Activated B cell treated with CpG ODN at 0.5 μM for 24 hours (primary cell): ENCODE measurements around the gene CCDC102B. TPM values are rescaled to one million over a fixed set of nuclear protein-coding genes. Genes with fewer than 3 reads are reported as not detected.

ENCODE experiments used
- ATAC-seq: fragments of 200-7000 bp; cut with Tn5 transposase; one replicate; pipeline ENCODE4 v1.10.0; 2021; ENCODE audit warnings: low read depth, mild to moderate bottlenecking, moderate library complexity
- CTCF ChIA-PET: fragments of 350-600 bp; sonication (Branson Sonifier 250); formaldehyde crosslinking; loops from one replicate; lab custom pipeline; 2021; ENCODE audit warnings: antibody characterized with exemption; lab: Charles Lee
- POLR2A ChIA-PET: fragments of 350-600 bp; sonication (Branson Sonifier 250); formaldehyde crosslinking; loops from one replicate; lab custom pipeline; 2021; ENCODE audit warnings: antibody characterized with exemption; lab: Charles Lee
- DNase-seq: peaks from one replicate; pipeline ENCODE4 v3.0.0; 2022
- H3K27ac Mint-ChIP-seq: one replicate; pipeline ENCODE4 v1.8.0; 2020; ENCODE audit warnings: mixed read lengths
- H3K27me3 Mint-ChIP-seq: one replicate; pipeline ENCODE4 v1.8.0; 2021; ENCODE audit warnings: mixed read lengths
- H3K36me3 Mint-ChIP-seq: one replicate; pipeline ENCODE4 v1.8.0; 2021; ENCODE audit warnings: low read depth, mixed read lengths
- H3K4me1 Mint-ChIP-seq: one replicate; pipeline ENCODE4 v1.8.0; 2021; ENCODE audit warnings: mixed read lengths
- H3K4me3 Mint-ChIP-seq: one replicate; pipeline ENCODE4 v1.8.0; 2020; ENCODE audit warnings: mild to moderate bottlenecking, mixed read lengths
- H3K9me3 Mint-ChIP-seq: one replicate; pipeline ENCODE4 v1.8.0; 2020; ENCODE audit warnings: mixed read lengths
- CTCF ChIP-seq: fragments of 200-600 bp; IDR thresholded peaks from one replicate; pipeline ENCODE4 v1.8.0; 2022; ENCODE audit warnings: antibody characterized with exemption, mild to moderate bottlenecking
- intact Hi-C: fragments of 100-400 bp; cut with micrococcal nuclease; formaldehyde crosslinking; loops from one replicate; pipeline ENCODE4 v1.15.1; 2024
- total RNA-seq: library from RNA; stranded (reverse); gene quantifications from 2 replicates; pipeline ENCODE4 v1.2.3, GENCODE V29; 2022

The CCDC102B gene
- total RNA-seq, 1 donor from 2014 or later, result 1.8 TPM

GRCh38 chr18:69071680-69072079 is 273.8 kb downstream of the CCDC102B start:
- no peaks in the 10 kb centered on the region for H3K36me3 Mint-ChIP-seq
- CTCF ChIA-PET, result no interaction called here
- intact Hi-C loops, result no loop called here
- POLR2A ChIA-PET, result no interaction called here
- H3K9me3 Mint-ChIP-seq, result peaks cover 2% of the 10 kb centered on the region
- DNase-seq (no peak), ATAC-seq (no peak)
- no peaks in the 10 kb centered on the region for H3K27me3 Mint-ChIP-seq
- H3K27ac Mint-ChIP-seq, result no peak overlapping the region
- TF ChIP-seq CTCF, result no peak
- no peaks in the 10 kb centered on the region for H3K4me1 Mint-ChIP-seq
- H3K4me3 Mint-ChIP-seq, result no peak overlapping the region

- H3K27me3 Mint-ChIP-seq, result no peaks in the 10 kb centered on the region
- H3K9me3 Mint-ChIP-seq, result no peaks in the 10 kb centered on the region
- no peak overlapping the region for H3K27ac Mint-ChIP-seq
- TF ChIP-seq CTCF, result no peak
- ChIA-PET POLR2A (no interaction called here), CTCF (no interaction called here)
- no peak for ATAC-seq
- no peaks in the 10 kb centered on the region for H3K4me1 Mint-ChIP-seq
- no peak overlapping the region for H3K4me3 Mint-ChIP-seq
- no peaks in the 10 kb centered on the region for H3K36me3 Mint-ChIP-seq
- intact Hi-C loops, result no loop called here
- no peak for DNase-seq
Measured at GRCh38 chr18:69081846-69082245, 284.0 kb downstream of the CCDC102B start.

DNA sequence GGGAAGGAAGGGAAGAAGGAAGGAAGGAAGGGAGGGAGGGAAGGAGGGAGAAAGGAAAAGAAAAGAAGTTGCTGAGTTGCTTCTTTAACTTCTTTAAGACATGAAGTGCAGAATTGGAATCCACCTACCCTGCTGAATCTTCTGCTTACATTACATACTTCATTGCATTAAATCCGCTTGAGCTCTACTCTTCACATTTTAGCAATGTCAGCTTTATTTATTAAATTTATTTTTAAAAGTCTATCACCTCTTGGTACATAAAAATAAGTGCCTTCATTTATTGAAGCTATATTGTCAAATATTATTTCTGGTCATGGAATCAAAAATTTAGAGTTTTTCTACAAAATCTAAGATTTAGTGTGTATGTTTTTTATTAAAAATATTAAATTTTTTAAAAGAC is 284.6 kb downstream of the CCDC102B start:
- intact Hi-C loops, result no loop called here
- Mint-ChIP-seq H3K27me3 (no peaks in the 10 kb centered on the region), H3K36me3 (no peaks in the 10 kb centered on the region), H3K9me3 (no peaks in the 10 kb centered on the region), H3K4me3 (no peak overlapping the region), H3K4me1 (no peaks in the 10 kb centered on the region), H3K27ac (no peak overlapping the region)
- no peak for DNase-seq
- ATAC-seq, result no peak
- POLR2A ChIA-PET, result no interaction called here
- CTCF ChIA-PET, result no interaction called here
- TF ChIP-seq CTCF, result no peak

GRCh38 chr18:69085951-69086350 is 288.1 kb downstream of the CCDC102B start:
- no peak for ATAC-seq
- no peaks in the 10 kb centered on the region for H3K4me1 Mint-ChIP-seq
- no peaks in the 10 kb centered on the region for H3K36me3 Mint-ChIP-seq
- intact Hi-C loops, result no loop called here
- H3K27me3 Mint-ChIP-seq, result no peaks in the 10 kb centered on the region
- ChIA-PET CTCF (no interaction called here), POLR2A (no interaction called here)
- no peaks in the 10 kb centered on the region for H3K9me3 Mint-ChIP-seq
- no peak for DNase-seq
- H3K27ac Mint-ChIP-seq, result no peak overlapping the region
- no peak for TF ChIP-seq CTCF
- H3K4me3 Mint-ChIP-seq, result no peak overlapping the region

- Mint-ChIP-seq H3K4me1 (no peaks in the 10 kb centered on the region), H3K9me3 (no peaks in the 10 kb centered on the region), H3K36me3 (no peaks in the 10 kb centered on the region), H3K27ac (no peak overlapping the region), H3K4me3 (no peak overlapping the region), H3K27me3 (no peaks in the 10 kb centered on the region)
- DNase-seq (no peak), ATAC-seq (no peak)
- ChIA-PET POLR2A (no interaction called here), CTCF (no interaction called here)
- TF ChIP-seq CTCF, result no peak
- intact Hi-C loops, result no loop called here
Measured at GRCh38 chr18:69088973-69089372, 291.1 kb downstream of the CCDC102B start.
